Measurements from ENCODE around the gene SOX6. TPM values are rescaled to one million over a fixed set of nuclear protein-coding genes. Genes with fewer than 3 reads are reported as not detected.

SOX6 gene
- total RNA-seq, 1 donor from 2014 or later: 4.9 TPM

DNA sequence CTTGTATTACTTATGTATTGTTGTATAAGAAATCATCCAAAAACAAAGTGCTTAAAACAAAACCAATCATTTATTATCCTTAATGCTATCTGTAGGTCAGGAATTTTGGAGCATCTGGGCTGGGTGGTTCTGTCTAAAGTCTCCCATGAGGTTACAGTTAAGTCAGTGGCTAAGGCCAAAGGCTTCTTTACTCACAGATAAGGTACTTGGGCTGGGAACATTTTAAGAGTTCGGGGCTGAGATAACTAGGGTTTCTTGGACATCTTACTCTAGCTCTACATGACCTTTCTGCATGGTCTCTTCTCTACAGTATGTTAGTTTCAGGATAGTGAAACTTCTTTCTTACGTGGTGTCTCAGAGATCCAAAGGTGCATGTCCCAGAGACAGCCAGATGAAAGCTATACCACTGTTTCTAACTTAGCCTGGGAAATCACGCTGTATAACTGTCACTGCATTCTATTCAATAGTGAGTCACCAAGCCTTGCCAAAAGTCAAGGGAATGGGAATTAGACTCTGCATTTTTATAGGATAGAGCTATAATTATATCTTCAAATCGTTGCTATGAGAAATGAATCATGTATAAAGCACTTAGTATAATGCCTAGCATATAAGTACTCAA is 29.6 kb downstream of the SOX6 start:
- no peak overlapping the region for H3K27ac ChIP-seq
- H3K27me3 ChIP-seq: no peaks in the 10 kb centered on the region
- H3K9me3 ChIP-seq: no peaks in the 10 kb centered on the region
- H3K4me3 ChIP-seq: no peak overlapping the region
- no peaks in the 10 kb centered on the region for H3K4me1 ChIP-seq
- no peaks in the 10 kb centered on the region for H3K36me3 ChIP-seq
- intact Hi-C loops (cut with DNase I): no loop called here
- DNase-seq (ENCODE audit: extremely low spot score in 2 of 2): no peak
- TF ChIP-seq, protein P1, sequence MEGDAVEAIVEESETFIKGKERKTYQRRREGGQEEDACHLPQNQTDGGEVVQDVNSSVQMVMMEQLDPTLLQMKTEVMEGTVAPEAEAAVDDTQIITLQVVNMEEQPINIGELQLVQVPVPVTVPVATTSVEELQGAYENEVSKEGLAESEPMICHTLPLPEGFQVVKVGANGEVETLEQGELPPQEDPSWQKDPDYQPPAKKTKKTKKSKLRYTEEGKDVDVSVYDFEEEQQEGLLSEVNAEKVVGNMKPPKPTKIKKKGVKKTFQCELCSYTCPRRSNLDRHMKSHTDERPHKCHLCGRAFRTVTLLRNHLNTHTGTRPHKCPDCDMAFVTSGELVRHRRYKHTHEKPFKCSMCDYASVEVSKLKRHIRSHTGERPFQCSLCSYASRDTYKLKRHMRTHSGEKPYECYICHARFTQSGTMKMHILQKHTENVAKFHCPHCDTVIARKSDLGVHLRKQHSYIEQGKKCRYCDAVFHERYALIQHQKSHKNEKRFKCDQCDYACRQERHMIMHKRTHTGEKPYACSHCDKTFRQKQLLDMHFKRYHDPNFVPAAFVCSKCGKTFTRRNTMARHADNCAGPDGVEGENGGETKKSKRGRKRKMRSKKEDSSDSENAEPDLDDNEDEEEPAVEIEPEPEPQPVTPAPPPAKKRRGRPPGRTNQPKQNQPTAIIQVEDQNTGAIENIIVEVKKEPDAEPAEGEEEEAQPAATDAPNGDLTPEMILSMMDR (IDR thresholded peaks at IDR 0.05): no peak
- TF ChIP-seq POLR2AphosphoS5 (IDR thresholded peaks at IDR 0.05; ENCODE audit: insufficient read depth in 1 of 2, low read depth in 1 of 2) (no peak), POLR2A (IDR thresholded peaks at IDR 0.05) (no peak)

GRCh38 chr11:16322190-16322589 is 34.2 kb downstream of the SOX6 start:
- intact Hi-C loops (cut with DNase I): no loop called here
- Histone ChIP-seq H3K4me3 (no peak overlapping the region), H3K36me3 (no peaks in the 10 kb centered on the region), H3K9me3 (no peaks in the 10 kb centered on the region), H3K27ac (no peak overlapping the region), H3K4me1 (no peaks in the 10 kb centered on the region), H3K27me3 (no peaks in the 10 kb centered on the region)
- DNase-seq (ENCODE audit: extremely low spot score in 2 of 2): no peak
- no peak for TF ChIP-seq POLR2AphosphoS5 (IDR thresholded peaks at IDR 0.05; ENCODE audit: insufficient read depth in 1 of 2, low read depth in 1 of 2)
- TF ChIP-seq POLR2A (IDR thresholded peaks at IDR 0.05): no peak
- TF ChIP-seq, protein P1 (IDR thresholded peaks at IDR 0.05): no peak

DNA sequence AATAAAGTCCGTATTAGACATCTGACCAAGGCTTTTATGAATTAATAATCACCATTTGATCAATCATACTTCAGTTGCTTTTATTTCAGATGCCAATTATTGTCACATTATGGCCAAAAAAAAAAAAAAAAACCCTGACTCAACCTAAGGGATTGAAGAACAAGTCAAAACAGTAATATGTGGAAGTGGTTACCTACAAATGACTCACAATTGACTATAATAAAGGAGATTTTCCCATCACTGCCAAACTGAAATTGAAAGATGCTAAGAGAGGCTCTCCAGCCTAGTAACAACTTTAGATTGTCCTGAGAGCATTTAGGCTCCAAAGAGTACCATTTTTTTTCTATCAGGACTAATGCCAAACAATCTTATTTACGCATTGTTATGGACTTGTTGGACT is 35.2 kb downstream of the SOX6 start:
- Histone ChIP-seq H3K27ac (no peak overlapping the region), H3K9me3 (no peaks in the 10 kb centered on the region), H3K4me3 (no peak overlapping the region), H3K4me1 (no peaks in the 10 kb centered on the region), H3K27me3 (no peaks in the 10 kb centered on the region), H3K36me3 (no peaks in the 10 kb centered on the region)
- no peak for DNase-seq (ENCODE audit: extremely low spot score in 2 of 2)
- intact Hi-C loops (cut with DNase I): no loop called here
- TF ChIP-seq POLR2AphosphoS5 (IDR thresholded peaks at IDR 0.05; ENCODE audit: insufficient read depth in 1 of 2, low read depth in 1 of 2) (no peak), POLR2A (IDR thresholded peaks at IDR 0.05) (no peak)
- TF ChIP-seq, protein P1 (IDR thresholded peaks at IDR 0.05): no peak

GRCh38 chr11:16318320-16318719 is 38.0 kb downstream of the SOX6 start:
- TF ChIP-seq, protein P1 (IDR thresholded peaks at IDR 0.05): no peak
- TF ChIP-seq POLR2AphosphoS5 (IDR thresholded peaks at IDR 0.05; ENCODE audit: insufficient read depth in 1 of 2, low read depth in 1 of 2) (no peak), POLR2A (IDR thresholded peaks at IDR 0.05) (no peak)
- Histone ChIP-seq H3K4me1 (no peaks in the 10 kb centered on the region), H3K36me3 (no peaks in the 10 kb centered on the region), H3K27me3 (no peaks in the 10 kb centered on the region), H3K4me3 (no peak overlapping the region), H3K27ac (no peak overlapping the region), H3K9me3 (no peaks in the 10 kb centered on the region)
- intact Hi-C loops (cut with DNase I): no loop called here
- DNase-seq (ENCODE audit: extremely low spot score in 2 of 2): no peak

- H3K36me3 ChIP-seq: no peaks in the 10 kb centered on the region
- TF ChIP-seq, protein P1 (IDR thresholded peaks at IDR 0.05): no peak
- TF ChIP-seq POLR2A (IDR thresholded peaks at IDR 0.05): no peak
- TF ChIP-seq POLR2AphosphoS5 (IDR thresholded peaks at IDR 0.05; ENCODE audit: insufficient read depth in 1 of 2, low read depth in 1 of 2): no peak
- H3K27ac ChIP-seq: no peak overlapping the region
- no peaks in the 10 kb centered on the region for H3K4me1 ChIP-seq
- intact Hi-C loops (cut with DNase I): no loop called here
- H3K9me3 ChIP-seq: no peaks in the 10 kb centered on the region
- no peaks in the 10 kb centered on the region for H3K27me3 ChIP-seq
- no peak overlapping the region for H3K4me3 ChIP-seq
- DNase-seq (ENCODE audit: extremely low spot score in 2 of 2): no peak
These were observed 38.6 kb downstream of the SOX6 start for GRCh38 chr11:16317712-16318111.

Measured in vagina (tissue), 2 donors.